GM23338 (cell line): ENCODE measurements around the gene NANS.

Source experiments
- EZH2 ChIP-seq: fragments of 200-600 bp; sonication (generic); IDR thresholded peaks from one replicate; pipeline ENCODE4 v1.8.0; 2017; ENCODE audit warnings: antibody characterized with exemption, mild to moderate bottlenecking, low read depth; ENCODE audit not compliant: unreplicated experiment
- REST ChIP-seq: IDR thresholded peaks from one replicate; pipeline ENCODE4 v1.6.1; 2018; ENCODE audit warnings: antibody characterized with exemption; ENCODE audit not compliant: unreplicated experiment
- ZNF114 ChIP-seq: fragments of 250-450 bp; sonication (Bioruptor Pico); IDR thresholded peaks from 2 replicates; pipeline ENCODE4 v1.5.0; 2020; ENCODE audit warnings: mild to moderate bottlenecking, moderate library complexity
- TF ChIP-seq, protein P1 (sequence below), 2 experiments: fragments of 200-600 bp in 1 of 2; sonication (generic) in 1 of 2; conservative IDR thresholded peaks; 2 replicates each; pipeline versions ENCODE4 v1.5.1 to v1.6.1; 2016 to 2017; ENCODE audit warnings: antibody characterized with exemption in 2 of 2, low read depth in 2 of 2, mild to moderate bottlenecking in 2 of 2, moderate library complexity in 1 of 2

GRCh38 chr9:98091735-98092612, 35.4 kb downstream of the NANS start:
- TF ChIP-seq, protein P1, sequence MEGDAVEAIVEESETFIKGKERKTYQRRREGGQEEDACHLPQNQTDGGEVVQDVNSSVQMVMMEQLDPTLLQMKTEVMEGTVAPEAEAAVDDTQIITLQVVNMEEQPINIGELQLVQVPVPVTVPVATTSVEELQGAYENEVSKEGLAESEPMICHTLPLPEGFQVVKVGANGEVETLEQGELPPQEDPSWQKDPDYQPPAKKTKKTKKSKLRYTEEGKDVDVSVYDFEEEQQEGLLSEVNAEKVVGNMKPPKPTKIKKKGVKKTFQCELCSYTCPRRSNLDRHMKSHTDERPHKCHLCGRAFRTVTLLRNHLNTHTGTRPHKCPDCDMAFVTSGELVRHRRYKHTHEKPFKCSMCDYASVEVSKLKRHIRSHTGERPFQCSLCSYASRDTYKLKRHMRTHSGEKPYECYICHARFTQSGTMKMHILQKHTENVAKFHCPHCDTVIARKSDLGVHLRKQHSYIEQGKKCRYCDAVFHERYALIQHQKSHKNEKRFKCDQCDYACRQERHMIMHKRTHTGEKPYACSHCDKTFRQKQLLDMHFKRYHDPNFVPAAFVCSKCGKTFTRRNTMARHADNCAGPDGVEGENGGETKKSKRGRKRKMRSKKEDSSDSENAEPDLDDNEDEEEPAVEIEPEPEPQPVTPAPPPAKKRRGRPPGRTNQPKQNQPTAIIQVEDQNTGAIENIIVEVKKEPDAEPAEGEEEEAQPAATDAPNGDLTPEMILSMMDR (conservative IDR thresholded peaks at IDR 0.05; ENCODE audit: low read depth in 2 of 2), result no peak
- no peak for TF ChIP-seq REST
- TF ChIP-seq EZH2, result no peak
- TF ChIP-seq ZNF114, result no peak
